ENCODE results near the gene CALR.
A peak's percentile ranks its signal among the peaks of the same experiment; 100 is the strongest.

DNA sequence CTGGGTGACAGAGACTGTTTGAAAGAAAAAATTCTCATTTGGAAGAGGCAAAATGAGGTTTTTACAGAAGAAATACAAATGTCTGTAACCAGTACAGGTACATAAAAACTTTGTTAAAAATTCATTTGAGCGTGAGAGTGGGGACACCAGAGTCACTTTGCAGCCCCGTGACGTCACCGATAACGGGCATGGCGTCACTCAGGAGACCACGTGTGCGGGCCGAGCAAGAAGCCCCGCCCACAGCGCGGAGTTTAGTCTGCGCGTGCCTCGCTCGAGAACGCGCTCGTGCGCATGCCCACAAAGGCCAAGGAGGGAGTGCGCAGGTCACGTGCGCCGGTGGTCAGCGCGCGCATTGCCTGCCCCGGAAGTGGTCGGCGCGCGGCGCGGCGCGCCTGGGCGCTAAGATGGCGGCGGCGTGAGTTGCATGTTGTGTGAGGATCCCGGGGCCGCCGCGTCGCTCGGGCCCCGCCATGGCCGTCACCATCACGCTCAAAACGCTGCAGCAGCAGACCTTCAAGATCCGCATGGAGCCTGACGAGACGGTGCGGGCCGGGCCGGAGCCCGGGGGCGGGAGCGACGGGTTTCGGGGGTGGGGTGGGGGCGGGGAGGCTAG lies 7.2 kb downstream of the CALR start, which contains the start of gene RAD23A:
- TF ChIP-seq, protein P1, sequence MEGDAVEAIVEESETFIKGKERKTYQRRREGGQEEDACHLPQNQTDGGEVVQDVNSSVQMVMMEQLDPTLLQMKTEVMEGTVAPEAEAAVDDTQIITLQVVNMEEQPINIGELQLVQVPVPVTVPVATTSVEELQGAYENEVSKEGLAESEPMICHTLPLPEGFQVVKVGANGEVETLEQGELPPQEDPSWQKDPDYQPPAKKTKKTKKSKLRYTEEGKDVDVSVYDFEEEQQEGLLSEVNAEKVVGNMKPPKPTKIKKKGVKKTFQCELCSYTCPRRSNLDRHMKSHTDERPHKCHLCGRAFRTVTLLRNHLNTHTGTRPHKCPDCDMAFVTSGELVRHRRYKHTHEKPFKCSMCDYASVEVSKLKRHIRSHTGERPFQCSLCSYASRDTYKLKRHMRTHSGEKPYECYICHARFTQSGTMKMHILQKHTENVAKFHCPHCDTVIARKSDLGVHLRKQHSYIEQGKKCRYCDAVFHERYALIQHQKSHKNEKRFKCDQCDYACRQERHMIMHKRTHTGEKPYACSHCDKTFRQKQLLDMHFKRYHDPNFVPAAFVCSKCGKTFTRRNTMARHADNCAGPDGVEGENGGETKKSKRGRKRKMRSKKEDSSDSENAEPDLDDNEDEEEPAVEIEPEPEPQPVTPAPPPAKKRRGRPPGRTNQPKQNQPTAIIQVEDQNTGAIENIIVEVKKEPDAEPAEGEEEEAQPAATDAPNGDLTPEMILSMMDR (IDR thresholded peaks at IDR 0.05 in 8 of 11, conservative IDR thresholded peaks at IDR 0.05 in 3 of 11), result peak in 6 of 11 experiments; percentile 8 to 37 (median 16)
- TF ChIP-seq POLR2AphosphoS5 (IDR thresholded peaks at IDR 0.05) (peak; percentile 98 to 99 (median 99)), POLR2A (IDR thresholded peaks at IDR 0.05) (peak; percentile 67 to 79 (median 70))

Data from spleen (tissue), 7 donors.